ENCODE results near the gene FOXF2.
"Not testable (repeated sequence)": the region's sequence is repeated elsewhere in the genome, so short reads cannot be mapped to it uniquely, and the experiment has no call there.

FOXF2 gene

GRCh38 chr6:1389369-1390132 is at the start of gene FOXF2:
Gene FOXF2, plus strand, starts transcription at chr6:1389576. Its CDS starts 372 bp downstream, at chr6:1389948.
- DNase-seq = no peak

- DNase-seq = no peak
These were observed 43.3 kb upstream of the FOXF2 start for GRCh38 chr6:1346101-1346500.

- DNase-seq = no peak
These were observed 42.8 kb upstream of the FOXF2 start for GRCh38 chr6:1346558-1347091.

GRCh38 chr6:1347161-1347560 is 42.2 kb upstream of the FOXF2 start:
- no peak for DNase-seq

GRCh38 chr6:1348675-1349074 is 40.7 kb upstream of the FOXF2 start:
- DNase-seq = no peak

- DNase-seq = no peak
These were observed 39.7 kb upstream of the FOXF2 start for GRCh38 chr6:1349655-1350054.

GRCh38 chr6:1351381-1352008 is 37.9 kb upstream of the FOXF2 start:
- DNase-seq = no peak

- DNase-seq = not testable (repeated sequence)
These were observed 34.3 kb upstream of the FOXF2 start for GRCh38 chr6:1355068-1355467.

- DNase-seq = not testable (repeated sequence)
These were observed 27.7 kb upstream of the FOXF2 start for GRCh38 chr6:1361717-1362116.

GRCh38 chr6:1362643-1363042 is 26.7 kb upstream of the FOXF2 start:
- DNase-seq = no peak

- no peak for DNase-seq
These were observed 26.1 kb upstream of the FOXF2 start for GRCh38 chr6:1363298-1363697.

GRCh38 chr6:1363729-1364572 is 25.4 kb upstream of the FOXF2 start:
- no peak for DNase-seq

- DNase-seq = no peak
These were observed 24.6 kb upstream of the FOXF2 start for GRCh38 chr6:1364791-1365190.

GRCh38 chr6:1365686-1366085 is 23.7 kb upstream of the FOXF2 start:
- no peak for DNase-seq

- no peak for DNase-seq
These were observed 21.6 kb upstream of the FOXF2 start for GRCh38 chr6:1367771-1368170.

- no peak for DNase-seq
These were observed 20.4 kb upstream of the FOXF2 start for GRCh38 chr6:1368940-1369339.

GRCh38 chr6:1369695-1370094 is 19.7 kb upstream of the FOXF2 start:
- DNase-seq = not testable (repeated sequence)

GRCh38 chr6:1371933-1372332 is 17.4 kb upstream of the FOXF2 start:
- no peak for DNase-seq

GRCh38 chr6:1372690-1373089 is 16.7 kb upstream of the FOXF2 start:
- DNase-seq = no peak

- DNase-seq = no peak
These were observed 12.7 kb upstream of the FOXF2 start for GRCh38 chr6:1376653-1377052.

- DNase-seq = no peak
These were observed 11.8 kb upstream of the FOXF2 start for GRCh38 chr6:1377526-1377925.

GRCh38 chr6:1378065-1379016 is 11.0 kb upstream of the FOXF2 start:
- no peak for DNase-seq
